ENCODE data around the gene PPT2. TPM values are rescaled to one million over a fixed set of nuclear protein-coding genes. Genes with fewer than 3 reads are reported as not detected.

PPT2 gene
- total and polyA plus RNA-seq, 2 of the 8 experiments (the other 6 are each of a cell fraction or from before 2014, with no cell fraction given): 24.1 to 39.5 TPM

DNA sequence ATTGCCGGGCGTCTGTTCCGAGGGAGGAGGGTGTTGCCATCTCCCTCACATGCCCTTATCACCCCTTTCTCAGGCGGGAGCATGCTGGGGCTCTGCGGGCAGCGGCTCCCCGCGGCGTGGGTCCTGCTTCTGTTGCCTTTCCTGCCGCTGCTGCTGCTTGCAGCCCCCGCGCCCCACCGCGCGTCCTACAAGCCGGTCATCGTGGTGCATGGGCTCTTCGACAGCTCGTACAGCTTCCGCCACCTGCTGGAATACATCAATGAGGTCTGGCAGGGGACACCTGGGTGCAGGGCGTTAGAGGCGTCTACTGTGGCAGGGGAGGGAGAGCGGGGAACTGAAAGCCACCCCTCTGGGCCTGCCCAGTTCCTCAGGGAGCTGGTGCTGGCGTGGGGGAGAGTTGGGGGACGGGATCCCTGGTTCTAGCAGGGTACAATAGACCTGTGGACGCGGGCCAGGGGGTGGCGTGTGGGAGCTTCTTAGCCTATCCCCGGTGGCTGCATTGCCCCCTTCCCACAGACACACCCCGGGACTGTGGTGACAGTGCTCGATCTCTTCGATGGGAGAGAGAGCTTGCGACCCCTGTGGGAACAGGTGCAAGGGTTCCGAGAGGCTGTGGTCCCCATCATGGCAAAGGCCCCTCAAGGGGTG lies 697 bp downstream of the PPT2 start:
- Histone ChIP-seq H3K4me3 (ENCODE audit: extremely low read depth in 1 of 4, insufficient read depth in 2 of 4, low read depth in 3 of 4, low read length in 4 of 4) (peak overlapping the region; percentile 77 to 98 (median 92)), H3K27ac (ENCODE audit: low read depth, low read length) (peak overlapping the region; percentile 70; the same call in 1 of the 2 replicates), H3K9me3 (ENCODE audit: insufficient read depth in 2 of 2, low read depth in 1 of 2, low read length in 1 of 2) (no peaks in the 10 kb centered on the region), H3K4me1 (replicated peaks in 1 of 4; ENCODE audit: control insufficient read depth in 3 of 4, insufficient read depth in 4 of 4, low read length in 3 of 4) (peaks cover 7 to 27% (median 14%) of the 10 kb centered on the region in 4 experiments), H3K4ac (replicated peaks; ENCODE audit: insufficient read length, low read depth, low read length) (no peak overlapping the region), H2BK5ac (ENCODE audit: low read depth, low read length) (peak overlapping the region; percentile 87; the same call in 1 of the 2 replicates), H3K56ac (replicated peaks; ENCODE audit: insufficient read length, low read depth, low read length) (no peak overlapping the region), H4K20me1 (replicated peaks in 1 of 2; ENCODE audit: control insufficient read depth in 1 of 2, insufficient read depth in 2 of 2, low read length in 2 of 2) (no peaks in the 10 kb centered on the region), H3K9ac (replicated peaks in 1 of 4; ENCODE audit: extremely low read depth in 1 of 4, low read depth in 3 of 4, low read length in 3 of 4) (peak overlapping the region in 2 of 4 experiments; percentile 80; a peak in 4 of 7 replicates), H4K91ac (replicated peaks; ENCODE audit: insufficient read length, low read length) (no peak overlapping the region), H3K79me2 (ENCODE audit: control insufficient read depth in 1 of 2, insufficient read depth in 2 of 2, low read length in 2 of 2) (peaks cover 0 to 5% of the 10 kb centered on the region in 2 experiments; a peak in 1 of 4 replicates), H3K18ac (ENCODE audit: extremely low read depth, low read length) (peak overlapping the region; percentile 60; the same call in 1 of the 2 replicates), H2BK12ac (ENCODE audit: low read depth, low read length) (0 out of 2 replicates have a peak overlapping the region, but pooled peaks have one; percentile 39), H3K79me1 (ENCODE audit: low read depth, low read length) (0 out of 2 replicates have a peak, but pooled peaks cover 3% of the 10 kb centered on the region), H4K5ac (ENCODE audit: insufficient read length, low read depth, low read length) (no peak overlapping the region), H2AFZ (ENCODE audit: low read length) (no peak overlapping the region), H2BK120ac (replicated peaks; ENCODE audit: low read depth, low read length) (no peak overlapping the region), H3K23ac (ENCODE audit: insufficient read length) (no peak overlapping the region), H3K27me3 (replicated peaks in 1 of 4; ENCODE audit: control insufficient read depth in 3 of 4, extremely low read depth in 1 of 4, insufficient read depth in 3 of 4, low read length in 3 of 4) (peaks cover 4 to 32% (median 30%) of the 10 kb centered on the region in 4 experiments), H3K36me3 (ENCODE audit: control insufficient read depth in 2 of 4, insufficient read depth in 4 of 4, low read length in 3 of 4) (peaks cover 4 to 14% (median 10%) of the 10 kb centered on the region in 4 experiments; a peak in 6 of 8 replicates), H2AK5ac (ENCODE audit: low read depth, low read length) (no peak overlapping the region), H3K23me2 (ENCODE audit: low read depth, low read length) (peaks cover 25% of the 10 kb centered on the region), H2BK20ac (ENCODE audit: low read length) (no peak overlapping the region), H2BK15ac (ENCODE audit: low read length) (no peak overlapping the region), H4K8ac (ENCODE audit: extremely low read depth, insufficient read depth, low read length) (peak overlapping the region; percentile 84; the same call in 1 of the 2 replicates), H3K4me2 (ENCODE audit: insufficient read depth in 1 of 2, low read depth in 2 of 2, low read length in 2 of 2) (peak overlapping the region; percentile 92 to 94), H3K14ac (ENCODE audit: insufficient read length) (no peak overlapping the region)
- ChIA-PET POLR2A (ENCODE audit: partially characterized antibody) (interaction anchor here (0.8 to 1.2 kb wide), 10 partner anchors 8 to 105 kb away, joined by 3 to 7 read pairs (median 3); partner anchors contain the start of genes AGPAT1, EGFL8 and PBX2), CTCF (ENCODE audit: partially characterized antibody) (interaction anchor here (0.6 to 1.3 kb wide), 13 partner anchors 9 to 106 kb away, joined by 3 to 16 read pairs (median 4); partner anchors contain the start of genes ATF6B, EGFL8 and FKBPL)
- DNase-seq (ENCODE audit: low read depth in 1 of 2, low spot score in 2 of 2) (peak in 1 of 2 experiments; percentile 71), FAIRE-seq (no peak)
- WGBS, 2 experiments (ENCODE audit: extremely low coverage in 1 of 2, insufficient coverage in 1 of 2, insufficient read length in 1 of 2, insufficient replicate concordance in 2 of 2, low coverage in 1 of 2, low lambda C conversion rate in 2 of 2, missing lambda C conversion rate in 1 of 2): 15% methylated on average over 32 of the region's 34 CpGs; no CpG with 5 or more reads in 1 of the 2 experiments
- no peak for TF ChIP-seq KDM1A (IDR thresholded peaks at IDR 0.05; ENCODE audit: borderline replicate concordance, low read length)
- no peak for TF ChIP-seq ASH2L (IDR thresholded peaks at IDR 0.05; ENCODE audit: low read length)
- TF ChIP-seq RXRA (IDR thresholded peaks at IDR 0.05; ENCODE audit: insufficient read depth, low read depth, low read length): no peak
- peak in 1 of 2 experiments; percentile 24; a peak in 1 of 4 replicates for TF ChIP-seq HDAC2 (IDR thresholded peaks at IDR 0.05; ENCODE audit: borderline replicate concordance in 1 of 2, low read depth in 2 of 2, low read length in 2 of 2)
- no peak for TF ChIP-seq RNF2 (IDR thresholded peaks at IDR 0.05; ENCODE audit: borderline replicate concordance, low read depth, low read length, missing control alignments, poor library complexity, severe bottlenecking)
- TF ChIP-seq, protein P1, sequence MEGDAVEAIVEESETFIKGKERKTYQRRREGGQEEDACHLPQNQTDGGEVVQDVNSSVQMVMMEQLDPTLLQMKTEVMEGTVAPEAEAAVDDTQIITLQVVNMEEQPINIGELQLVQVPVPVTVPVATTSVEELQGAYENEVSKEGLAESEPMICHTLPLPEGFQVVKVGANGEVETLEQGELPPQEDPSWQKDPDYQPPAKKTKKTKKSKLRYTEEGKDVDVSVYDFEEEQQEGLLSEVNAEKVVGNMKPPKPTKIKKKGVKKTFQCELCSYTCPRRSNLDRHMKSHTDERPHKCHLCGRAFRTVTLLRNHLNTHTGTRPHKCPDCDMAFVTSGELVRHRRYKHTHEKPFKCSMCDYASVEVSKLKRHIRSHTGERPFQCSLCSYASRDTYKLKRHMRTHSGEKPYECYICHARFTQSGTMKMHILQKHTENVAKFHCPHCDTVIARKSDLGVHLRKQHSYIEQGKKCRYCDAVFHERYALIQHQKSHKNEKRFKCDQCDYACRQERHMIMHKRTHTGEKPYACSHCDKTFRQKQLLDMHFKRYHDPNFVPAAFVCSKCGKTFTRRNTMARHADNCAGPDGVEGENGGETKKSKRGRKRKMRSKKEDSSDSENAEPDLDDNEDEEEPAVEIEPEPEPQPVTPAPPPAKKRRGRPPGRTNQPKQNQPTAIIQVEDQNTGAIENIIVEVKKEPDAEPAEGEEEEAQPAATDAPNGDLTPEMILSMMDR (IDR thresholded peaks at IDR 0.05; ENCODE audit: control extremely low read depth in 1 of 3, insufficient read depth in 1 of 3, low read depth in 1 of 3, low read length in 3 of 3): peak in 2 of 3 experiments; percentile 62 to 70; a peak in 3 of 4 replicates
- TF ChIP-seq EZH2 (IDR thresholded peaks at IDR 0.05; ENCODE audit: low read depth, low read length, severe bottlenecking): no peak

All from H1 (cell line).